ENCODE results near the gene DLGAP1. TPM values are rescaled to one million over a fixed set of nuclear protein-coding genes. Genes with fewer than 3 reads are reported as not detected.

DLGAP1 gene
- total RNA-seq, 1 donor from 2014 or later: 2.0 TPM

DNA sequence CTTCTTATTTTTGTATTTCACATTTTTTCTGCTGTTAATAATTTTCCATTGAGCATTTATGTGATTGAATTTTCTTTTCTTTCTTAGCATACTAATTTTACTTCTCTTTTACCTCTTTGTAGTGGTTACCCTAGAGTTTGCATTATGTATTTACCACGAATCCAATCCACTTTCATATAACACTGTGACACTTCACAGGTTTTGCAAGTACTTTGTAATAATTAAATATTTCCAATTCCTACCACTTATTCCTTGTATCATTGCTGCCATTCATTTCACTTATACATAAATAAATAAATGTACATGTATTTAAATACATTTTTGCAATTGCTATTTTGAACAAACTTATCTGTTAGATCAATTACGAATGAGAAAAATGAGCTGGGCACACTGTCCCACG is 894.4 kb downstream of the DLGAP1 start:
- TF ChIP-seq, protein P1, sequence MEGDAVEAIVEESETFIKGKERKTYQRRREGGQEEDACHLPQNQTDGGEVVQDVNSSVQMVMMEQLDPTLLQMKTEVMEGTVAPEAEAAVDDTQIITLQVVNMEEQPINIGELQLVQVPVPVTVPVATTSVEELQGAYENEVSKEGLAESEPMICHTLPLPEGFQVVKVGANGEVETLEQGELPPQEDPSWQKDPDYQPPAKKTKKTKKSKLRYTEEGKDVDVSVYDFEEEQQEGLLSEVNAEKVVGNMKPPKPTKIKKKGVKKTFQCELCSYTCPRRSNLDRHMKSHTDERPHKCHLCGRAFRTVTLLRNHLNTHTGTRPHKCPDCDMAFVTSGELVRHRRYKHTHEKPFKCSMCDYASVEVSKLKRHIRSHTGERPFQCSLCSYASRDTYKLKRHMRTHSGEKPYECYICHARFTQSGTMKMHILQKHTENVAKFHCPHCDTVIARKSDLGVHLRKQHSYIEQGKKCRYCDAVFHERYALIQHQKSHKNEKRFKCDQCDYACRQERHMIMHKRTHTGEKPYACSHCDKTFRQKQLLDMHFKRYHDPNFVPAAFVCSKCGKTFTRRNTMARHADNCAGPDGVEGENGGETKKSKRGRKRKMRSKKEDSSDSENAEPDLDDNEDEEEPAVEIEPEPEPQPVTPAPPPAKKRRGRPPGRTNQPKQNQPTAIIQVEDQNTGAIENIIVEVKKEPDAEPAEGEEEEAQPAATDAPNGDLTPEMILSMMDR (IDR thresholded peaks at IDR 0.05): no peak
- Histone ChIP-seq H3K27ac (peak overlapping the region in 1 of 2 donors; percentile 2), H3K36me3 (no peaks in the 10 kb centered on the region), H3K9me3 (peaks cover 0 to 14% of the 10 kb centered on the region in 2 donors), H3K4me3 (no peak overlapping the region), H3K4me1 (no peaks in the 10 kb centered on the region), H3K27me3 (no peaks in the 10 kb centered on the region)
- no peak for DNase-seq (ENCODE audit: low spot score in 2 of 2)
- intact Hi-C loops (cut with DNase I): loop anchor here (1.0 to 10.0 kb wide), 2 partner anchors 34 to 46 kb away; no protein-coding TSS in a partner anchor

DNA sequence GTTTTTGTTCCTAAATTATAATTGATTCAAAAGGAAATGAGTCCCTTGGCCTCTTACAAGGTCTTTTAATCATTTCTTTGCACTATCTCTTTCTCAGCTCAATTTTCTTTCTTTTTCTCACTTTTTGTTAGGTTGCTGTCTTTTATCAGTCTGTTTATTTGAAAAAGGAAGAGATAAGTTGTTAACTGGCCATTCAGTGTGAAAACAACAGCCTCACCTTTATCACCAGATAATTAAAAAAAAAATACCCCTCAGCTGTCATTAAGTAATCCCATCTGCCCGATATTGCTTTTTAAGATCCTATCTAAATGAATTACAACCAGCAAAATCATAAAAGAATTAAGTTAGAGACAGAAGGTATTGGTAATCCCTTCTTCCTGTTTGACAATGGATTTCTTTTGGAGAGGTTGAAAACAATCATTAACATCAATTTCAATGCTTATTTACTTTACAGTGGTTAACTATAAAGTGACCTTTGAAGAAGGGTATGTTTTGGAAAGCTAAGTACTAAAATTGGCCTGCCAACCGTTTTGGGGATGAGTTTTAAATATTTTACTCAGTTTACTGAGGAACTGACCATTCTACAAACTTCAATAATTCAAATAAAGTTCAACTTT is 900.2 kb downstream of the DLGAP1 start:
- DNase-seq (ENCODE audit: low spot score in 2 of 2): no peak
- intact Hi-C loops (cut with DNase I): no loop called here
- H3K9me3 ChIP-seq: no peaks in the 10 kb centered on the region
- no peaks in the 10 kb centered on the region for H3K36me3 ChIP-seq
- H3K27me3 ChIP-seq: no peaks in the 10 kb centered on the region
- H3K27ac ChIP-seq: no peak overlapping the region
- no peak overlapping the region for H3K4me3 ChIP-seq
- TF ChIP-seq, protein P1 (IDR thresholded peaks at IDR 0.05): no peak
- no peaks in the 10 kb centered on the region for H3K4me1 ChIP-seq

DNA sequence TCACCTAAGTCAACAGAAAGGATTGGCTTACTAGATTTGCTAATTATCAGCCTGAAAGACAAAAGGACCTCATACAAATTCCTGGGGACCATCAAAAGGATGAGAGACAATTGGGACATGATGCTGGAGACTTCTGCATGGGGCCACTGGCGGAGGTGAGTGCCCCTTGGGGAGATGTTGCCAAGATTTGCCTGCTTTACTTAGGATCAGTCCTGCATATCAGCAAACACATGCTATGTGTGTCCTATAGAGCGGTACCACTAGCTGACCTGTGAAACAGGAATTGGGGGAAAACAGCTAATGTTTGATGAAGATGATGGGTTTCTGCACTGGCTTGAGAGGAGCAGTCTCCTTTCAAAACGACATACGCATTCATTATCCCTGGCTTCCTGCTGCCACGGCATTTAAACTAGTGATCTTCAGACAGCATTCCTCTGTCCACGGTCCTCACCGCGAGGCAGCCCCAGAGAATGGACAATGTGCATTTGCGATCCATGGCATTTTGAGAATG is 901.0 kb downstream of the DLGAP1 start:
- H3K4me1 ChIP-seq: no peaks in the 10 kb centered on the region
- no peak overlapping the region for H3K27ac ChIP-seq
- H3K27me3 ChIP-seq: no peaks in the 10 kb centered on the region
- TF ChIP-seq, protein P1 (IDR thresholded peaks at IDR 0.05): no peak
- DNase-seq (ENCODE audit: low spot score in 2 of 2): no peak
- H3K4me3 ChIP-seq: no peak overlapping the region
- H3K36me3 ChIP-seq: no peaks in the 10 kb centered on the region
- no peaks in the 10 kb centered on the region for H3K9me3 ChIP-seq
- intact Hi-C loops (cut with DNase I): no loop called here

DNA sequence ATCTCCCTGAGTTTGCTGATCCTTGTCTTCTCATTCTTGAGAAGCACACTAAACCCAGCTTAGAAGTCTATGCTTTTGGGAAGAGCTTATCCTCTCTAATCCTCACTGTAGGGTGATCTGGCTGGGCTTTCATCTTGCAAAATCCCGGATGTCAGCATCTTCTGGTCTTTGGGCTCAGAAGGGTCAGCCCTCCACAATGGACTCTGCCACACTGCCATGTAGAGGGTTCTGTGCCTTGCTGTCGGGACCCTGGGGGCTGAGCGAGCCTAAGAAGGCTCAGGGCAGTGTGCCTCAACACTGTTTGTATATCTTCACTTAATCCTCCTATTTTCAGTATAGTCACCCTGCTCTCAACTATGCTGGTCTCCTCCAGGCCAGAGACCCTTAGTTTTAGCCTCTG is 902.8 kb downstream of the DLGAP1 start:
- TF ChIP-seq, protein P1 (IDR thresholded peaks at IDR 0.05): no peak
- Histone ChIP-seq H3K4me1 (no peaks in the 10 kb centered on the region), H3K9me3 (no peaks in the 10 kb centered on the region), H3K36me3 (no peaks in the 10 kb centered on the region), H3K27me3 (no peaks in the 10 kb centered on the region), H3K27ac (no peak overlapping the region), H3K4me3 (no peak overlapping the region)
- intact Hi-C loops (cut with DNase I): no loop called here
- no peak for DNase-seq (ENCODE audit: low spot score in 2 of 2)

DNA sequence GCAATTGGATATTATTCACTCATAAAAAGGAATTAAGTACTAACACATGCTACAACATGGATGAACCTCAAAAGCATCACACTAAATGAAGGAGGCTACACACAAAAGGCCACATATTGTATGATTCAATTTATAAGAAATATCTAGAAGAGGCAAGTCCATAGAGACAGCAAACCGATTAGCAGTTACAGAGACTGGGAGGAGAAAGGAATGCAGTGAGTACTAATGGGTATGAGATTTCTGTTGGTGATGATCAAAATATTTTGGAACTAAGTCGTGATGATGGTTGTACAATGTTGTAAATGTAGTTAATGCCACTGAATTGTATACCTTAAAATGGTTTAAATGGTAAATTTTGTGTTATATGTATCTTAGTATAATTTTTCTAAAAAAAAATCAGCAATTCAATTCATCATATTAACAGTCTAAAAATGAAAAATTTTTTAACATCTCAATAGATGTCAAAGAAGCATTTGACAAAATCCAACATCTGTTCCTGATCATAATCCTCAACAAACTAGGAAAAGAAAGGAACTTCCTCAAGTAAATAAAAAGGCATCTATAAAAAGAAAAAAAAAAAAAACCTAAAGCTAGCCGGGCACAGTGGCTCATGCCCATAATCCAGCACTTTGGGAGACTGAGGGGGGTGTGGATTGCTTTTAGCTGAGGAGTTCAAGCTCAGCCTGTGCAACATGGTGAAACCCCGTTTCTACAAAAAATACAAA is 907.1 kb downstream of the DLGAP1 start:
- intact Hi-C loops (cut with DNase I): no loop called here
- Histone ChIP-seq H3K4me3 (no peak overlapping the region), H3K27me3 (no peaks in the 10 kb centered on the region), H3K4me1 (no peaks in the 10 kb centered on the region), H3K36me3 (no peaks in the 10 kb centered on the region), H3K27ac (no peak overlapping the region), H3K9me3 (no peaks in the 10 kb centered on the region)
- no peak for DNase-seq (ENCODE audit: low spot score in 2 of 2)
- TF ChIP-seq, protein P1 (IDR thresholded peaks at IDR 0.05): no peak

Measured in ascending aorta (tissue), 2 donors.